ENCODE data around the gene AGPAT3. TPM values are rescaled to one million over a fixed set of nuclear protein-coding genes. Genes with fewer than 3 reads are reported as not detected.

AGPAT3 gene
- total and polyA plus RNA-seq, 9 donors = 19.2 to 32.2 (median 27.7) TPM

- Histone ChIP-seq H3K4me1 (ENCODE audit: control insufficient read depth, insufficient read depth, low read length) (peaks cover 39% of the 10 kb centered on the region), H3K9me3 (replicated peaks; ENCODE audit: control insufficient read depth, low read depth, low read length) (no peaks in the 10 kb centered on the region)
- WGBS (ENCODE audit: insufficient coverage) = 80% methylated on average over 8 of the region's 8 CpGs
Observed at GRCh38 chr21:43881935-43882334, 16.9 kb downstream of the AGPAT3 start.

GRCh38 chr21:43882952-43883545 lies 18.0 kb downstream of the AGPAT3 start:
- Histone ChIP-seq H3K4me3 (ENCODE audit: low read length) (no peak overlapping the region), H3K36me3 (ENCODE audit: control insufficient read depth, insufficient read depth, low read length) (peaks cover 3% of the 10 kb centered on the region), H3K27me3 (ENCODE audit: control insufficient read depth, insufficient read depth, low read length) (no peaks in the 10 kb centered on the region), H3K27ac (ENCODE audit: low read length) (no peak overlapping the region), H3K9me3 (replicated peaks; ENCODE audit: control insufficient read depth, low read depth, low read length) (no peaks in the 10 kb centered on the region), H3K4me1 (ENCODE audit: control insufficient read depth, insufficient read depth, low read length) (peaks cover 39% of the 10 kb centered on the region)
- 68% methylated on average over 10 of the region's 11 CpGs for WGBS (ENCODE audit: insufficient coverage)
- no peak for DNase-seq

More at GRCh38 chr21:43881935-43882334, 16.9 kb downstream of the AGPAT3 start:
- peaks cover 4% of the 10 kb centered on the region for H3K36me3 ChIP-seq (ENCODE audit: control insufficient read depth, insufficient read depth, low read length)
- DNase-seq = no peak
- H3K27ac ChIP-seq (ENCODE audit: low read length) = no peak overlapping the region
- no peaks in the 10 kb centered on the region for H3K27me3 ChIP-seq (ENCODE audit: control insufficient read depth, insufficient read depth, low read length)
- no peak overlapping the region for H3K4me3 ChIP-seq (ENCODE audit: low read length)

GRCh38 chr21:43884012-43884860 lies 19.2 kb downstream of the AGPAT3 start:
- Histone ChIP-seq H3K27me3 (ENCODE audit: control insufficient read depth, insufficient read depth, low read length) (no peaks in the 10 kb centered on the region), H3K9me3 (replicated peaks; ENCODE audit: control insufficient read depth, low read depth, low read length) (no peaks in the 10 kb centered on the region), H3K4me1 (ENCODE audit: control insufficient read depth, insufficient read depth, low read length) (peaks cover 39% of the 10 kb centered on the region), H3K36me3 (ENCODE audit: control insufficient read depth, insufficient read depth, low read length) (no peaks in the 10 kb centered on the region), H3K4me3 (ENCODE audit: low read length) (no peak overlapping the region), H3K27ac (ENCODE audit: low read length) (no peak overlapping the region)
- DNase-seq = no peak
- 31% methylated on average over 8 of the region's 16 CpGs for WGBS (ENCODE audit: insufficient coverage)

GRCh38 chr21:43884861-43885417 lies 19.9 kb downstream of the AGPAT3 start:
- no peaks in the 10 kb centered on the region for H3K9me3 ChIP-seq (replicated peaks; ENCODE audit: control insufficient read depth, low read depth, low read length)
- H3K27me3 ChIP-seq (ENCODE audit: control insufficient read depth, insufficient read depth, low read length) = no peaks in the 10 kb centered on the region
- H3K4me3 ChIP-seq (ENCODE audit: low read length) = no peak overlapping the region
- 63% methylated on average over 11 of the region's 16 CpGs for WGBS (ENCODE audit: insufficient coverage)
- H3K36me3 ChIP-seq (ENCODE audit: control insufficient read depth, insufficient read depth, low read length) = no peaks in the 10 kb centered on the region
- peaks cover 32% of the 10 kb centered on the region for H3K4me1 ChIP-seq (ENCODE audit: control insufficient read depth, insufficient read depth, low read length)
- H3K27ac ChIP-seq (ENCODE audit: low read length) = no peak overlapping the region
- no peak for DNase-seq

GRCh38 chr21:43885721-43886120 lies 20.7 kb downstream of the AGPAT3 start:
- Histone ChIP-seq H3K36me3 (ENCODE audit: control insufficient read depth, insufficient read depth, low read length) (no peaks in the 10 kb centered on the region), H3K27ac (ENCODE audit: low read length) (no peak overlapping the region), H3K4me1 (ENCODE audit: control insufficient read depth, insufficient read depth, low read length) (peaks cover 25% of the 10 kb centered on the region), H3K4me3 (ENCODE audit: low read length) (no peak overlapping the region), H3K27me3 (ENCODE audit: control insufficient read depth, insufficient read depth, low read length) (no peaks in the 10 kb centered on the region), H3K9me3 (replicated peaks; ENCODE audit: control insufficient read depth, low read depth, low read length) (no peaks in the 10 kb centered on the region)
- WGBS (ENCODE audit: insufficient coverage) = 97% methylated on average over 9 of the region's 14 CpGs
- no peak for DNase-seq

- no CpG with 5 or more reads among the region's 1 CpG for WGBS (ENCODE audit: insufficient coverage)
- Histone ChIP-seq H3K4me3 (ENCODE audit: low read length) (no peak overlapping the region), H3K9me3 (replicated peaks; ENCODE audit: control insufficient read depth, low read depth, low read length) (peaks cover under 1% of the 10 kb centered on the region), H3K36me3 (ENCODE audit: control insufficient read depth, insufficient read depth, low read length) (no peaks in the 10 kb centered on the region), H3K4me1 (ENCODE audit: control insufficient read depth, insufficient read depth, low read length) (peaks cover 25% of the 10 kb centered on the region), H3K27me3 (ENCODE audit: control insufficient read depth, insufficient read depth, low read length) (no peaks in the 10 kb centered on the region), H3K27ac (ENCODE audit: low read length) (no peak overlapping the region)
- no peak for DNase-seq
Observed at GRCh38 chr21:43886565-43886964, 21.5 kb downstream of the AGPAT3 start.

GRCh38 chr21:43889069-43889468 lies 24.0 kb downstream of the AGPAT3 start:
- peaks cover 20% of the 10 kb centered on the region for H3K4me1 ChIP-seq (ENCODE audit: control insufficient read depth, insufficient read depth, low read length)
- no peaks in the 10 kb centered on the region for H3K27me3 ChIP-seq (ENCODE audit: control insufficient read depth, insufficient read depth, low read length)
- no CpG with 5 or more reads among the region's 3 CpGs for WGBS (ENCODE audit: insufficient coverage)
- DNase-seq = no peak
- peaks cover 4% of the 10 kb centered on the region for H3K36me3 ChIP-seq (ENCODE audit: control insufficient read depth, insufficient read depth, low read length)
- H3K9me3 ChIP-seq (replicated peaks; ENCODE audit: control insufficient read depth, low read depth, low read length) = peaks cover 8% of the 10 kb centered on the region
- no peak overlapping the region for H3K27ac ChIP-seq (ENCODE audit: low read length)
- H3K4me3 ChIP-seq (ENCODE audit: low read length) = no peak overlapping the region

GRCh38 chr21:43890042-43890441 lies 25.0 kb downstream of the AGPAT3 start:
- DNase-seq = no peak
- H3K27ac ChIP-seq (ENCODE audit: low read length) = no peak overlapping the region
- H3K4me1 ChIP-seq (ENCODE audit: control insufficient read depth, insufficient read depth, low read length) = peaks cover 11% of the 10 kb centered on the region
- peaks cover 4% of the 10 kb centered on the region for H3K36me3 ChIP-seq (ENCODE audit: control insufficient read depth, insufficient read depth, low read length)
- peaks cover 8% of the 10 kb centered on the region for H3K9me3 ChIP-seq (replicated peaks; ENCODE audit: control insufficient read depth, low read depth, low read length)
- no CpG with 5 or more reads among the region's 9 CpGs for WGBS (ENCODE audit: insufficient coverage)
- no peaks in the 10 kb centered on the region for H3K27me3 ChIP-seq (ENCODE audit: control insufficient read depth, insufficient read depth, low read length)
- H3K4me3 ChIP-seq (ENCODE audit: low read length) = no peak overlapping the region

- 100% methylated on average over 1 of the region's 3 CpGs for WGBS (ENCODE audit: insufficient coverage)
Observed at GRCh38 chr21:43892334-43892733, 27.3 kb downstream of the AGPAT3 start.

GRCh38 chr21:43892984-43893535 lies 28.0 kb downstream of the AGPAT3 start:
- WGBS (ENCODE audit: insufficient coverage) = 83% methylated on average over 1 of the region's 5 CpGs
- Histone ChIP-seq H3K27me3 (ENCODE audit: control insufficient read depth, insufficient read depth, low read length) (no peaks in the 10 kb centered on the region), H3K36me3 (ENCODE audit: control insufficient read depth, insufficient read depth, low read length) (peaks cover 4% of the 10 kb centered on the region), H3K27ac (ENCODE audit: low read length) (peak overlapping the region; percentile 11), H3K9me3 (replicated peaks; ENCODE audit: control insufficient read depth, low read depth, low read length) (peaks cover 8% of the 10 kb centered on the region), H3K4me1 (ENCODE audit: control insufficient read depth, insufficient read depth, low read length) (peaks cover 2% of the 10 kb centered on the region), H3K4me3 (ENCODE audit: low read length) (no peak overlapping the region)
- no peak for DNase-seq

More at GRCh38 chr21:43892334-43892733, 27.3 kb downstream of the AGPAT3 start:
- Histone ChIP-seq H3K4me1 (ENCODE audit: control insufficient read depth, insufficient read depth, low read length) (peaks cover 2% of the 10 kb centered on the region), H3K4me3 (ENCODE audit: low read length) (no peak overlapping the region), H3K27ac (ENCODE audit: low read length) (no peak overlapping the region), H3K36me3 (ENCODE audit: control insufficient read depth, insufficient read depth, low read length) (peaks cover 4% of the 10 kb centered on the region), H3K27me3 (ENCODE audit: control insufficient read depth, insufficient read depth, low read length) (no peaks in the 10 kb centered on the region), H3K9me3 (replicated peaks; ENCODE audit: control insufficient read depth, low read depth, low read length) (peaks cover 8% of the 10 kb centered on the region)
- no peak for DNase-seq
